K562 (cell line): ENCODE measurements around the gene CCDC160. TPM values are rescaled to one million over a fixed set of nuclear protein-coding genes. Genes with fewer than 3 reads are reported as not detected.

Experiments used
- ATAC-seq: fragments of 200-7000 bp; cut with Tn5 transposase; 3 replicates; pipeline ENCODE4 v1.9.1; 2020; ENCODE audit warnings: moderate library complexity
- BruUV-seq: library from RNA; stranded (reverse); fragments of 400-500 nt; replicated peaks from 2 replicates; lab custom pipeline; 2021; lab: Mats Ljungman, UMichigan
- CTCF ChIA-PET: fragments of 300-600 bp; formaldehyde crosslinking; extraction: SDS; loops from one replicate; lab custom pipeline; 2021; ENCODE audit warnings: low intra/inter-chr PET ratio; lab: Yijun Ruan, JAX
- POLR2A ChIA-PET: fragments of 300-600, 350-650 bp; sonication (Branson Sonifier 250); formaldehyde crosslinking; extraction: SDS; loops from one replicate; lab custom pipeline; 2021; ENCODE audit warnings: antibody characterized with exemption, inconsistent platforms; lab: Yijun Ruan, JAX
- DNase-seq, 4 experiments: peaks; one replicate each; pipeline versions ENCODE4 v3.0.0 to v3.0.0-alpha.2; 2011 to 2018; ENCODE audit warnings: low spot score in 3 of 4, mixed read lengths in 3 of 4; ENCODE audit errors: extremely low read depth in 1 of 4
- FAIRE-seq: peaks from 2 replicates; lab custom pipeline; 2011; peaks lifted over from hg19 to GRCh38; lab: Jason Lieb, UNC
- H2AFZ ChIP-seq: 2 replicates; pipeline ENCODE4 v1.6.0; 2011; ENCODE audit warnings: low read depth, low read length, control low read depth, inconsistent platforms
- H3K27ac ChIP-seq: fragments of 200-600 bp; 3 replicates; pipeline ENCODE4 v1.8.0; 2011; ENCODE audit warnings: low read depth, mild to moderate bottlenecking, control low read depth, inconsistent platforms, low read length, moderate library complexity, mixed read lengths; ENCODE audit errors: extremely low read depth
- H3K27me3 ChIP-seq, 2 experiments: fragments of 300-600 bp in 1 of 2; 2 replicates in 1 of 2; 3 replicates in 1 of 2; pipeline versions ENCODE4 v1.6.0 to v1.8.0; 2011; ENCODE audit warnings: inconsistent platforms in 2 of 2, low read length in 2 of 2, mild to moderate bottlenecking in 1 of 2, mixed read lengths in 1 of 2, moderate library complexity in 1 of 2; ENCODE audit not compliant: control insufficient read depth in 2 of 2, insufficient read depth in 2 of 2
- H3K36me3 ChIP-seq: fragments of 300-600 bp; 3 replicates; pipeline ENCODE4 v1.8.0; 2011; ENCODE audit warnings: mild to moderate bottlenecking, low read length, inconsistent platforms; ENCODE audit not compliant: control insufficient read depth, insufficient read depth
- H3K4me1 ChIP-seq, 2 experiments: fragments of 200-600 bp in 1 of 2; replicated peaks in 1 of 2; 2 replicates in 1 of 2; 3 replicates in 1 of 2; pipeline versions ENCODE4 v1.5.1 to v1.8.0; 2011; ENCODE audit warnings: inconsistent platforms in 2 of 2, low read length in 2 of 2, mild to moderate bottlenecking in 1 of 2, mixed read lengths in 1 of 2, moderate library complexity in 1 of 2; ENCODE audit not compliant: control insufficient read depth in 2 of 2, insufficient read depth in 2 of 2
- H3K4me2 ChIP-seq: 2 replicates; pipeline ENCODE4 v1.6.1; 2011; ENCODE audit warnings: low read length, control low read depth, inconsistent platforms, mixed read lengths; ENCODE audit not compliant: insufficient read depth
- H3K4me3 ChIP-seq: fragments of 200-600 bp; sonication (generic), shearing (Covaris generic); 2 replicates; pipeline ENCODE4 v1.5.1; 2016; ENCODE audit warnings: control low read depth, inconsistent platforms
- H3K79me2 ChIP-seq: fragments of 200-600 bp; 3 replicates; pipeline ENCODE4 v1.8.0; 2011; ENCODE audit warnings: low read length, inconsistent platforms; ENCODE audit not compliant: control insufficient read depth, insufficient read depth
- H3K9ac ChIP-seq, 2 experiments: 2 replicates each; pipeline versions ENCODE4 v1.6.0 to v1.6.1; 2011; ENCODE audit warnings: low read depth in 2 of 2, low read length in 2 of 2, control low read depth in 1 of 2, inconsistent platforms in 1 of 2, mild to moderate bottlenecking in 1 of 2, mixed read lengths in 1 of 2; ENCODE audit not compliant: insufficient read depth in 1 of 2
- H3K9me1 ChIP-seq: one replicate; pipeline ENCODE4 v1.6.0; 2011; ENCODE audit warnings: inconsistent platforms, mild to moderate bottlenecking, low read length, moderate library complexity; ENCODE audit not compliant: control insufficient read depth, insufficient read depth
- H3K9me3 ChIP-seq: replicated peaks from 2 replicates; pipeline ENCODE4 v1.5.1; 2011; ENCODE audit warnings: low read depth, low read length, inconsistent platforms; ENCODE audit not compliant: control insufficient read depth, insufficient read depth
- H4K20me1 ChIP-seq: replicated peaks from 2 replicates; pipeline ENCODE4 v1.6.1; 2011; ENCODE audit warnings: low read length, inconsistent platforms, mixed read lengths; ENCODE audit not compliant: control insufficient read depth, insufficient read depth
- BACH1 ChIP-seq: fragments of 200-800 bp; sonication (Bioruptor generic); IDR thresholded peaks from 2 replicates; pipeline ENCODE4 v1.6.1; 2016; ENCODE audit warnings: missing genetic modification characterization, missing compliant biosample characterization
- CTCF ChIP-seq, 3 experiments: IDR thresholded peaks in 2 of 3; conservative IDR thresholded peaks in 1 of 3; 2 replicates each; pipeline ENCODE4 v1.5.1; 2011 to 2012; ENCODE audit warnings: low read length in 3 of 3, mild to moderate bottlenecking in 3 of 3, control low read depth in 2 of 3, improper control_type of control experiment in 1 of 3, inconsistent platforms in 1 of 3, low read depth in 1 of 3, mixed read lengths in 1 of 3, moderate library complexity in 1 of 3; ENCODE audit not compliant: insufficient read depth in 2 of 3
- RAD21 ChIP-seq, 2 experiments: fragments of 250-450 bp in 1 of 2; fragments of 450-650 bp in 1 of 2; sonication (Bioruptor Pico) in 1 of 2; formaldehyde crosslinking in 1 of 2; IDR thresholded peaks in 1 of 2; conservative IDR thresholded peaks in 1 of 2; 2 replicates each; pipeline versions ENCODE4 v1.4.0 to v1.8.0; 2020 to 2022; ENCODE audit warnings: mild to moderate bottlenecking in 2 of 2, moderate library complexity in 1 of 2
- WGBS: fragments of 100-300 bp; shearing (Covaris generic); methylation state at CpG from one replicate; pipeline ENCODE4 v1.1.6; 2016; ENCODE audit warnings: low coverage, mixed read lengths; ENCODE audit not compliant: insufficient coverage; ENCODE audit errors: missing lambda C conversion rate; 5-methylcytosine and 5-hydroxymethylcytosine counted together
- in situ Hi-C: fragments of 300-500 bp; cut with MboI; formaldehyde crosslinking; loops from 4 replicates; pipeline ENCODE4 v1.15.0; 2018; ENCODE audit warnings: inconsistent platforms, mixed read lengths
- intact Hi-C: fragments of 100-400 bp; cut with micrococcal nuclease; formaldehyde crosslinking; loops from 2 replicates; pipeline ENCODE4 v1.14.2; 2022
- polyA plus RNA-seq, 8 experiments: library from polyadenylated mRNA; depleted of rRNA in 4 of 8; stranded (reverse) in 5 of 8; unstranded in 3 of 8; fragments of >200 nt; fragmentation: Nextera tagmentation in 2 of 8; fragmentation: Illumina TruSeq in 1 of 8; extraction: Ambion mirVana in 2 of 8; extraction: Trizol in 1 of 8; gene quantifications; 2 replicates each; pipeline versions ENCODE4 v1.2.1 to v1.2.3, GENCODE V29; 2011 to 2014; ENCODE audit warnings: inconsistent platforms in 1 of 8, missing spikeins in 1 of 8
- total RNA-seq, 7 experiments: library from RNA; depleted of rRNA in 6 of 7; stranded (reverse); fragments of >200 nt in 6 of 7; fragmentation: Illumina TruSeq in 2 of 7; extraction: Trizol in 2 of 7; gene quantifications; 2 replicates each; pipeline versions ENCODE4 v1.2.1 to v1.2.3, GENCODE V29; 2011 to 2021; ENCODE audit warnings: low replicate concordance in 1 of 7

Gene CCDC160
- total and polyA plus RNA-seq, 9 of the 15 experiments (the other 6 are each of a cell fraction or from before 2014, with no cell fraction given), result not detected

- Histone ChIP-seq H3K27ac (no peak overlapping the region), H3K9ac (no peak overlapping the region), H3K4me1 (no peaks in the 10 kb centered on the region), H3K9me1 (no peaks in the 10 kb centered on the region), H4K20me1 (no peaks in the 10 kb centered on the region), H3K4me2 (no peak overlapping the region), H3K9me3 (no peaks in the 10 kb centered on the region), H3K79me2 (no peaks in the 10 kb centered on the region), H3K27me3 (no peaks in the 10 kb centered on the region), H3K4me3 (no peak overlapping the region), H2AFZ (no peak overlapping the region), H3K36me3 (no peaks in the 10 kb centered on the region)
- ChIA-PET POLR2A (no interaction called here), CTCF (no interaction called here)
- no TSS peak for BruUV-seq
- WGBS, result 0% methylated on average over 7 of the region's 7 CpGs
- no peak for TF ChIP-seq BACH1 (tag)
- TF ChIP-seq RAD21 (CRISPR knock-in tag; conservative IDR thresholded peaks at IDR 0.05 in 1 of 2, IDR thresholded peaks at IDR 0.05 in 1 of 2), result peak; percentile 48 to 50; a peak in 3 of 4 replicates
- peak; percentile 7 to 39 (median 26); a peak in 3 of 6 replicates for TF ChIP-seq CTCF (IDR thresholded peaks at IDR 0.05 in 2 of 3, conservative IDR thresholded peaks at IDR 0.05 in 1 of 3; ENCODE audit: insufficient read depth in 2 of 3, low read depth in 1 of 3, low read length in 3 of 3)
- FAIRE-seq (no peak), DNase-seq (peak in 2 of 4 experiments; percentile 11 to 26), ATAC-seq (peak; percentile 72)
- in situ Hi-C loops, result no loop called here
- intact Hi-C loops, result loop anchor here (2.0 to 10.0 kb wide), 2 partner anchors 151 to 659 kb away; no protein-coding TSS in a partner anchor
These were observed 9.3 kb downstream of the CCDC160 start for GRCh38 chrX:134246282-134246681.
